ENCODE results near the gene HPGDS. TPM values are rescaled to one million over a fixed set of nuclear protein-coding genes. Genes with fewer than 3 reads are reported as not detected.
A peak's percentile ranks its signal among the peaks of the same experiment; 100 is the strongest.

HPGDS gene
- total RNA-seq, 1 experiment from 2014 or later, result 32.3 TPM

GRCh38 chr4:94262163-94263016 lies 80.2 kb downstream of the HPGDS start:
- DNase-seq (ENCODE audit: extremely low read depth, low read depth), result no peak

GRCh38 chr4:94256828-94257227 lies 85.8 kb downstream of the HPGDS start:
- peak; percentile 1 for DNase-seq (ENCODE audit: extremely low read depth, low read depth)

GRCh38 chr4:94256144-94256783 lies 86.4 kb downstream of the HPGDS start:
- no peak for DNase-seq (ENCODE audit: extremely low read depth, low read depth)

- no peak for DNase-seq (ENCODE audit: extremely low read depth, low read depth)
These were observed 89.6 kb downstream of the HPGDS start for GRCh38 chr4:94253036-94253435.

- DNase-seq (ENCODE audit: extremely low read depth, low read depth), result no peak
These were observed 91.5 kb downstream of the HPGDS start for GRCh38 chr4:94251094-94251493.

Other genes with a start within 250 kb of the HPGDS start
- 40.1 and 45.3 TPM in 2 replicates for gene SMARCAD1, start 135.0 kb downstream of the HPGDS start, total RNA-seq (2014; rRNA removed; shearing (Covaris generic))
- gene PDLIM5, start 109.1 kb upstream of the HPGDS start, total RNA-seq (2014; rRNA removed; shearing (Covaris generic)), result 252 and 253 TPM in 2 replicates

Data from NCI-H460 (cell line).